VCaP (cell line): ENCODE data around the gene SELP.

Source experiments
- H3K27ac ChIP-seq: fragments of 450-650 bp; 2 replicates; pipeline ENCODE4 v1.5.1; 2017
- TF ChIP-seq, protein P1 (sequence below): fragments of 450-650 bp; conservative IDR thresholded peaks from 2 replicates; pipeline ENCODE4 v1.5.1; 2017; ENCODE audit warnings: mild to moderate bottlenecking, moderate library complexity

The SELP gene

DNA sequence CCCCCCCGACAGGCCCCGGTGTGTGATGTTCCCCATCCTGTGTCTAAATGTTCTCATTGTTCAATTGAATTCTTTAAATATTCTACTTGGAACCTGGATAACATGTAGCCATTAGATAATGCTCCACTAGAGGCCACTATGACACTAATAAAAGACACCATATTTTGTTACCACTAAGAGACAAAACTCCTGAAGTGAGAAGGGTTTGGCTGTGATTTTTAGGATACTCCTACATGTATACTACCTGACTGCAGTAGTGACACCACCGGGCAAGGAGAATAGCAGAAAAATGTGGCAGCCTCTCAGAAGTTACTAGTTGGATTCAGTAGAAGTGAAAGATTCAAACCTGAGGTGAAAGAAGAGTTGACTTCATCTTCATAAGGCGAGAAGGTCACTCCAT is 79.6 kb downstream of the SELP start:
- H3K27ac ChIP-seq: no peak overlapping the region
- TF ChIP-seq, protein P1, sequence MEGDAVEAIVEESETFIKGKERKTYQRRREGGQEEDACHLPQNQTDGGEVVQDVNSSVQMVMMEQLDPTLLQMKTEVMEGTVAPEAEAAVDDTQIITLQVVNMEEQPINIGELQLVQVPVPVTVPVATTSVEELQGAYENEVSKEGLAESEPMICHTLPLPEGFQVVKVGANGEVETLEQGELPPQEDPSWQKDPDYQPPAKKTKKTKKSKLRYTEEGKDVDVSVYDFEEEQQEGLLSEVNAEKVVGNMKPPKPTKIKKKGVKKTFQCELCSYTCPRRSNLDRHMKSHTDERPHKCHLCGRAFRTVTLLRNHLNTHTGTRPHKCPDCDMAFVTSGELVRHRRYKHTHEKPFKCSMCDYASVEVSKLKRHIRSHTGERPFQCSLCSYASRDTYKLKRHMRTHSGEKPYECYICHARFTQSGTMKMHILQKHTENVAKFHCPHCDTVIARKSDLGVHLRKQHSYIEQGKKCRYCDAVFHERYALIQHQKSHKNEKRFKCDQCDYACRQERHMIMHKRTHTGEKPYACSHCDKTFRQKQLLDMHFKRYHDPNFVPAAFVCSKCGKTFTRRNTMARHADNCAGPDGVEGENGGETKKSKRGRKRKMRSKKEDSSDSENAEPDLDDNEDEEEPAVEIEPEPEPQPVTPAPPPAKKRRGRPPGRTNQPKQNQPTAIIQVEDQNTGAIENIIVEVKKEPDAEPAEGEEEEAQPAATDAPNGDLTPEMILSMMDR: peak; percentile 63

DNA sequence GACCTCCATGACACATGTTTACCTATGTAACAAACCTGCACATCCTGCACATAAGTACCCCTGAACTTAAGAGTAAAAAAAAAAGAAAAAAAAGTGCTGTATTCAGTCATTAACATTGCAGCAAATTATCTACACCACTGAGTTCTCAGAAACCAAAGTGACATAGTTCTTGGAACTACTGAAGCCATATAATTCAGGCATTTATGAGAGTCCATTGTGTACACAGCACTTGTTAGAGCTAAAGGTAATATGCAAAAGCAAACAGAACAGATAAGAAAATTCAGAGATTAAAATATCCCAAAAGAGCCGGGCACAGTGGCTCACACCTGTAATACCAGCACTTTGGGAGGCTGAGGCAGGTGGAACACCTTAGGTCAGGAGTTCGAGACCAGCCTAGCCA is 81.6 kb downstream of the SELP start:
- H3K27ac ChIP-seq: peak overlapping the region; percentile 66

DNA sequence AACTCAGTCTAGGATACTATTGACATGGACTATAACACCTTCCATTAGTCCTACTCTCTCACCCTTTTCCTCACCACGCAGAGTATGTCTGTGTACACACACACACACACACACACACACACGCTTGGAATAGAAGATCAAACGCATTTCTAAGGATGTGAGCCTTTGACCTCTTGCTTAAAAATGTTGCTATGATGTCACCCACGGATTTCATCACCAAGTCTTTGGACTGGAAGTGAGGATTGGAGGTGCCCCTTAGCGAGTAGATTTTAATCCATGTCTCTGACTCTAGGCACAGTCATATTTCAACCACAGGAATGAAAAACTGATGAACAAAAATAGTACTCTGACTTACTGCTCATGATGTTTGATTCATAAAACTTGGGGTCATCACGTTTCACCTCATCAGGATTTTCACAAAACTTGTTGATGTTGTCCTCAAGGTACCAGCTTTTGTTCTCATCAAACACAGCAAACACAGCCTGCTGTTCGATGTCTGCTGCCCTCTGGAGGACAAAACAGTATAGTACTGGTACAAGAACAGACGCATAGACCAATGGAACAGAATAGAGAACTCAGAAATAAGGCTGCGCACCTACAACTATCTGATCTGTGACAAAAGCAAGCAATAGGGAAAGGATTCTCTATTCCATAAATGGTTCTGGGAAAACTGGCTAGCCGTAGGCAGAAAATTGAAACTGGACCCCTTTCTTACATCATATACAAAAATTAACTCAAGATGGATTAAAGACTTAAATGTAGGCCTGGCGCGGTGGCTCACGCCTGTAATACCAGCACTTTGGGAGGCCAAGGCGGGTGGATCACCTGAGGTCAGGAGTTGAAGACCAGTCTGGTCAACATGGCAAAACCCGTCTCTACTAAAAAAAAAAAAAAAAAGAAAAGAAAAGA is 83.6 kb downstream of the SELP start:
- H3K27ac ChIP-seq: peak overlapping the region; percentile 66
- TF ChIP-seq, protein P1: peak; percentile 88

More for the DNA sequence above, 81.6 kb downstream of the SELP start:
- TF ChIP-seq, protein P1: no peak

DNA sequence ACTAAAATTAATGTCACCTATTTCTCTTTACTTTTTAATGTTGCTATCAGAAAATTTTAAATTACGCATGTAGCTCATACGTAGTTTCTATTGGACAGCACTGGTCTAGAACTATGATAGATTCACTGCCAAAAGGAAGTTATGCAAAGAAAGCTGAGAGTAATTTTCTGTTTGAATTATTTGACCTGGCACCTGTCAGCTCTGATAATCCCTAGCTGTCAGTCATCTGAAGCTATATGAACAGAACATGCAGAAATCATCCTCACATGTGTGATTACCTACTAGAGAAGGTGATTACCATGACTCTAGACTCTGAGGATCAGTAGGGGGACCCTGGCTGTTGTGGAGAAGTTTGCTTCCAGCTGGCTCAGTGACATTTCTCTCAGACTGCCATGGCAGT is 84.5 kb downstream of the SELP start:
- peak overlapping the region; percentile 66 for H3K27ac ChIP-seq
- TF ChIP-seq, protein P1: no peak

DNA sequence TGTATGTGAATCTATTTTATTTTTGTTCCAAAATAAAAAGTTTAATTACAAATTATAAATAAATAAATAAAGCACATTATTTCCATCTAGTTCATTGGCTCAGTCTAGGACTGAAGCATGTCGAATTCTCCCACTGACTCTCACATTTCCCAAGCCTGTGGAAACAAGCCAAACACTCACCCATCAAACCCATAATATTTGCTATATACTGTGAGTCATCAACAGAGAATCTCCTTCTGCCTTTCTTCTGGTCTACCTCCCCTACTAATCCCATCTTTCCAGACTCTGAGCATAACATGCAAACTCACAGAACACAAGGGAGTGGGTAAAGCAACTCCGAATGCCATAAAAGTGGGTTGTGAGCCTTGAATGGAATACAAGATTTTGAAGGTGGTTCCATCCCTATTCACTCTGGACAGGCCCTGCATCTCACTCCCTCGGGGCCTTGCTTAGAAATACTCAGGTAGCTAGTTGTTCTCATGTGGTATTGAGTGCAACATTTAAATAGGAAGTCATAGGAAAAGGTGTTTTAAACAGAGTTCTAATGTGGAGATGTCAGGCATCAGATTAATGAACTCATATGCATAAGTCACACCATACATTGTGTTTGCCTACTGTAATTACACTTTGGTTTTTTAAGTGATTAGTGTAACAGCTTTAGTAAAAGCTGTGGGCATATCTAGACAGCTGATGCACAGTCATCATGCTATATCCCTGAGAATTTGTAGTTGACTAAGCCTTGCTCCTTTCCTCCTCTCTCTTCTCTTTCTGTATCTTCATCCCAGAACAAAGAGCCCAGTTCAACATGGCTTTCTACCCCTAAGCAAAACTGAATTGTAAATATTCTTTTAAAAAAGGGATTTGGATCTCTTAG is 90.7 kb downstream of the SELP start:
- no peak overlapping the region for H3K27ac ChIP-seq
- TF ChIP-seq, protein P1: no peak
